Caco-2 (cell line): Measurements from ENCODE around the gene GRHPR. TPM values are rescaled to one million over a fixed set of nuclear protein-coding genes. Genes with fewer than 3 reads are reported as not detected.
"Not testable (repeated sequence)": the region's sequence is repeated elsewhere in the genome, so short reads cannot be mapped to it uniquely, and the experiment has no call there.

Source experiments
- BruUV-seq: library from RNA; stranded (reverse); fragments of 400-500 nt; replicated peaks from 2 replicates; lab custom pipeline; 2021; lab: Mats Ljungman, UMichigan
- CTCF ChIA-PET: fragments of 300-600 bp; sonication (Branson Sonifier 250); formaldehyde crosslinking; loops from one replicate; lab custom pipeline; 2022; ENCODE audit warnings: antibody characterized with exemption; lab: Charles Lee
- POLR2A ChIA-PET: fragments of 300-600 bp; sonication (Branson Sonifier 250); formaldehyde crosslinking; loops from one replicate; lab custom pipeline; 2022; ENCODE audit warnings: antibody characterized with exemption; lab: Charles Lee
- DNase-seq, 2 experiments: peaks; one replicate each; pipeline versions ENCODE4 v3.0.0 to v3.0.0-alpha.2; 2020 to 2022
- H3K27me3 ChIP-seq: replicated peaks from 2 replicates; pipeline ENCODE4 v1.6.0; 2011; ENCODE audit warnings: low read length; ENCODE audit not compliant: control insufficient read depth, insufficient read depth
- H3K36me3 ChIP-seq: 2 replicates; pipeline ENCODE4 v1.5.1; 2011; ENCODE audit warnings: low read length; ENCODE audit not compliant: control insufficient read depth, insufficient read depth
- H3K4me1 ChIP-seq: fragments of 250-450 bp; sonication (Bioruptor Pico); 2 replicates; pipeline ENCODE4 v1.5.1; 2020; ENCODE audit warnings: mild to moderate bottlenecking
- H3K4me3 ChIP-seq: 2 replicates; pipeline ENCODE4 v1.5.1; 2011; ENCODE audit warnings: low read depth, mild to moderate bottlenecking, control low read depth, low read length
- H3K9me3 ChIP-seq: fragments of 250-450 bp; sonication (Bioruptor Pico); 2 replicates; pipeline ENCODE4 v1.5.1; 2020; ENCODE audit warnings: mild to moderate bottlenecking, moderate library complexity
- H3K27ac Mint-ChIP-seq: one replicate; pipeline ENCODE4 v1.8.0; 2022; ENCODE audit warnings: mixed read lengths; ENCODE audit not compliant: unreplicated experiment
- H3K27me3 Mint-ChIP-seq: one replicate; pipeline ENCODE4 v1.8.0; 2022; ENCODE audit warnings: mixed read lengths; ENCODE audit not compliant: insufficient read depth, unreplicated experiment
- H3K36me3 Mint-ChIP-seq: one replicate; pipeline ENCODE4 v1.8.0; 2022; ENCODE audit warnings: mild to moderate bottlenecking, mixed read lengths; ENCODE audit not compliant: insufficient read depth, unreplicated experiment
- H3K4me1 Mint-ChIP-seq: one replicate; pipeline ENCODE4 v1.8.0; 2022; ENCODE audit warnings: low read depth, mixed read lengths; ENCODE audit not compliant: unreplicated experiment
- H3K4me3 Mint-ChIP-seq: one replicate; pipeline ENCODE4 v1.8.0; 2022; ENCODE audit warnings: mild to moderate bottlenecking, moderate library complexity, mixed read lengths; ENCODE audit not compliant: unreplicated experiment
- H3K9me3 Mint-ChIP-seq: one replicate; pipeline ENCODE4 v1.8.0; 2022; ENCODE audit warnings: mixed read lengths; ENCODE audit not compliant: unreplicated experiment
- CTCF ChIP-seq, 2 experiments: fragments of 200-600 bp in 1 of 2; IDR thresholded peaks; 1 replicate in 1 of 2; 2 replicates in 1 of 2; pipeline versions ENCODE4 v1.5.1 to v1.8.0; 2011 to 2022; ENCODE audit warnings: antibody characterized with exemption in 1 of 2, control low read depth in 1 of 2, inconsistent platforms in 1 of 2, low read depth in 1 of 2, low read length in 1 of 2, mild to moderate bottlenecking in 1 of 2, moderate library complexity in 1 of 2; ENCODE audit not compliant: insufficient read depth in 1 of 2, severe bottlenecking in 1 of 2, unreplicated experiment in 1 of 2
- intact Hi-C: fragments of 100-400 bp; cut with micrococcal nuclease; formaldehyde crosslinking; loops from one replicate; pipeline ENCODE4 v1.10.0; 2022; ENCODE audit not compliant: unreplicated experiment
- total RNA-seq: library from RNA; stranded (reverse); gene quantifications from 2 replicates; pipeline ENCODE4 v1.2.3, GENCODE V29; 2022

The GRHPR gene
- total RNA-seq, 1 experiment from 2014 or later: 82.5 TPM

- no peaks in the 10 kb centered on the region for H3K36me3 ChIP-seq
- TF ChIP-seq CTCF (IDR thresholded peaks at IDR 0.05; ENCODE audit: insufficient read depth in 1 of 2, low read depth in 1 of 2, low read length in 1 of 2, severe bottlenecking in 1 of 2, unreplicated experiment in 1 of 2): no peak
- no peaks in the 10 kb centered on the region for H3K27me3 ChIP-seq
- DNase-seq: peak; percentile 84 to 90
- Mint-ChIP-seq H3K27ac (peak overlapping the region; percentile 96), H3K27me3 (no peaks in the 10 kb centered on the region), H3K4me1 (peaks cover 23% of the 10 kb centered on the region), H3K36me3 (peaks cover 25% of the 10 kb centered on the region), H3K9me3 (no peaks in the 10 kb centered on the region), H3K4me3 (peak overlapping the region; percentile 95)
- H3K4me1 ChIP-seq: peaks cover 15% of the 10 kb centered on the region
- H3K9me3 ChIP-seq: no peaks in the 10 kb centered on the region
- H3K4me3 ChIP-seq: peak overlapping the region; percentile 49
- ChIA-PET CTCF (interaction anchor here (1.0 kb wide), 2 partner anchors 16 to 35 kb away, joined by 3 read pairs; no protein-coding TSS in a partner anchor), POLR2A (interaction anchor here (1.0 to 2.5 kb wide), 9 partner anchors 9 to 387 kb away, joined by 3 to 24 read pairs (median 5); partner anchors contain the start of genes GRHPR, POLR1E and TOMM5)
- BruUV-seq: TSS peak; percentile 99
- intact Hi-C loops: loop anchor here (5.0 kb wide), 2 partner anchors 436 to 581 kb away; partner anchors contain the start of gene SLC25A51
These were observed 43.7 kb downstream of the GRHPR start for GRCh38 chr9:37466037-37466709.

GRCh38 chr9:37467530-37467929, 45.0 kb downstream of the GRHPR start:
- H3K27me3 Mint-ChIP-seq, BruUV-seq, CTCF ChIA-PET, H3K36me3 ChIP-seq, H3K9me3 Mint-ChIP-seq, H3K27me3 ChIP-seq, POLR2A ChIA-PET, H3K9me3 ChIP-seq: not testable (repeated sequence)
- Histone ChIP-seq H3K4me1 (peaks cover 22% of the 10 kb centered on the region), H3K4me3 (peak overlapping the region; percentile 49)
- intact Hi-C loops: loop anchor here (5.0 kb wide), 2 partner anchors 435 to 580 kb away; partner anchors contain the start of gene SLC25A51
- Mint-ChIP-seq H3K4me1 (peaks cover 33% of the 10 kb centered on the region), H3K27ac (peak overlapping the region; percentile 96), H3K4me3 (peak overlapping the region; percentile 95), H3K36me3 (peaks cover 34% of the 10 kb centered on the region)
- DNase-seq: peak; percentile 37 to 59

GRCh38 chr9:37468620-37469019, 46.1 kb downstream of the GRHPR start:
- Mint-ChIP-seq H3K4me3 (peak overlapping the region; percentile 95), H3K27me3 (no peaks in the 10 kb centered on the region), H3K4me1 (peaks cover 24% of the 10 kb centered on the region), H3K36me3 (peaks cover 37% of the 10 kb centered on the region), H3K27ac (peak overlapping the region; percentile 96), H3K9me3 (no peaks in the 10 kb centered on the region)
- POLR2A ChIA-PET: no interaction called here
- Histone ChIP-seq H3K9me3 (peaks cover 2% of the 10 kb centered on the region; the same call in 1 of the 2 replicates), H3K27me3 (no peaks in the 10 kb centered on the region), H3K36me3 (no peaks in the 10 kb centered on the region), H3K4me1 (peaks cover 16% of the 10 kb centered on the region), H3K4me3 (no peak overlapping the region)
- CTCF ChIA-PET: no interaction called here
- no peak for DNase-seq
- intact Hi-C loops: loop anchor here (5.0 kb wide), 2 partner anchors 434 to 579 kb away; partner anchors contain the start of gene SLC25A51
- no peak for TF ChIP-seq CTCF (IDR thresholded peaks at IDR 0.05; ENCODE audit: insufficient read depth in 1 of 2, low read depth in 1 of 2, low read length in 1 of 2, severe bottlenecking in 1 of 2, unreplicated experiment in 1 of 2)
- BruUV-seq: no TSS peak
